GM12873 (cell line): ENCODE measurements around the gene CRTC3.

Experiments used
- TF ChIP-seq, protein P1 (sequence below): IDR thresholded peaks from 2 replicates; pipeline ENCODE4 v1.5.1; 2012; ENCODE audit warnings: low read depth, mild to moderate bottlenecking, moderate library complexity, low read length, control low read depth; ENCODE audit not compliant: insufficient read depth; ENCODE audit errors: missing control alignments

Gene CRTC3

DNA sequence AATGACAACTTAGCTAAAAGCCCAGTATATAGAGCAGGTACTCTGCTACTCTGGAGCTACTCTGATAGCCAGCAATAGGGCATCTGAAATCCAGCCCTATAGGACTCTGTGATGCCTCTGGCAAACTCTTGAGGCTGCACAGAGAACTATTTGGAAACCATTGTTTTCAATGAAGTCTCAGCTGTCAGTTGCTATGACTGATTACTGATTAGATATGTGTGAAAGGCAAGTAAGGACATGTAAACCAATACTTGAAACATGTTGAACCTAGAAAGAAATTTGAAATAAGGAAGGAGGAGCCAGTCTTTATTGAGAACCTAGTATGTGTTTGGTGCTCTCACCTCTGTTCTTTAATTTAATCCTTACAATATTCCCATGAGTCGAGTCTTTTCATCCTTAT lies 40.2 kb upstream of the CRTC3 start:
- TF ChIP-seq, protein P1, sequence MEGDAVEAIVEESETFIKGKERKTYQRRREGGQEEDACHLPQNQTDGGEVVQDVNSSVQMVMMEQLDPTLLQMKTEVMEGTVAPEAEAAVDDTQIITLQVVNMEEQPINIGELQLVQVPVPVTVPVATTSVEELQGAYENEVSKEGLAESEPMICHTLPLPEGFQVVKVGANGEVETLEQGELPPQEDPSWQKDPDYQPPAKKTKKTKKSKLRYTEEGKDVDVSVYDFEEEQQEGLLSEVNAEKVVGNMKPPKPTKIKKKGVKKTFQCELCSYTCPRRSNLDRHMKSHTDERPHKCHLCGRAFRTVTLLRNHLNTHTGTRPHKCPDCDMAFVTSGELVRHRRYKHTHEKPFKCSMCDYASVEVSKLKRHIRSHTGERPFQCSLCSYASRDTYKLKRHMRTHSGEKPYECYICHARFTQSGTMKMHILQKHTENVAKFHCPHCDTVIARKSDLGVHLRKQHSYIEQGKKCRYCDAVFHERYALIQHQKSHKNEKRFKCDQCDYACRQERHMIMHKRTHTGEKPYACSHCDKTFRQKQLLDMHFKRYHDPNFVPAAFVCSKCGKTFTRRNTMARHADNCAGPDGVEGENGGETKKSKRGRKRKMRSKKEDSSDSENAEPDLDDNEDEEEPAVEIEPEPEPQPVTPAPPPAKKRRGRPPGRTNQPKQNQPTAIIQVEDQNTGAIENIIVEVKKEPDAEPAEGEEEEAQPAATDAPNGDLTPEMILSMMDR: no peak

DNA sequence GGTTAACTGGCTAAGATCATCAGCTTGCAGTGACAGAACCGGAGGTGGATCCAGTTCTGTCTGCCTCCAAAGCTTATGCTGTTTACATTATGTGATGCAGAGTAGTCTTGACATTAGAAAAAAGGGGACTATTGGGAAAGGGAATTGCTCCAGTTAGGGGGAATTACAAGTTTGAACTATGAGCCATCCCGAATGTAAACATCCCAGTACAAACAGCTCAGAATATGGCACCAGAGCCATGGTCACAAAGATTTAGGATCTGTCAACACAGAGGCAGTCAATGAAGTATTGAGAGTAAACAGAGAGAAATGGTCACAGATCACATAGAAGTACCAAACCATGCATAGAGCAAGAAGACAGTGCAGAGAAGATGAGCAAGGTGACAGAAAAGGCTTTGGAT lies 39.8 kb upstream of the CRTC3 start:
- TF ChIP-seq, protein P1: no peak

GRCh38 chr15:90493647-90494046 lies 36.1 kb upstream of the CRTC3 start:
- TF ChIP-seq, protein P1: no peak

- TF ChIP-seq, protein P1: no peak
These were observed 34.7 kb upstream of the CRTC3 start for GRCh38 chr15:90495067-90495466.

DNA sequence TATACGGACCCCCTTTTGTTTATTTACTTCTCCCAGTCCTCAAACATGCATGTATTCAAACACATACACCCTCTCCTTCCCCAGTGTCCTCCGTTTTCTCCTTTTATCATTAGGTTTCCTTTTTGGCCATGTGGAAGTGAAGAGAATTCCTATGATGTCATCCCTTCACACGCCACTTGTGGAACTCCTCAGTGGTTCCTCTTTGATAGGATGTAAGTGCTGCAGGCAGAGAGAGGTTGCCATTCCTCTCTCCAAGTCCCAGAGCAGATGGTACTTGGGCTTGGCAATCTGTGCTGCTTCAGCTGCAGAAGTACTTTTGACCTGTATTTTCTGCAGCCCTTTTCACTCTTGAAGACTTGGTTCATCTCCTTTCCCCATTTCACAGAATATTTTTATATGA lies 32.9 kb upstream of the CRTC3 start:
- TF ChIP-seq, protein P1: no peak

DNA sequence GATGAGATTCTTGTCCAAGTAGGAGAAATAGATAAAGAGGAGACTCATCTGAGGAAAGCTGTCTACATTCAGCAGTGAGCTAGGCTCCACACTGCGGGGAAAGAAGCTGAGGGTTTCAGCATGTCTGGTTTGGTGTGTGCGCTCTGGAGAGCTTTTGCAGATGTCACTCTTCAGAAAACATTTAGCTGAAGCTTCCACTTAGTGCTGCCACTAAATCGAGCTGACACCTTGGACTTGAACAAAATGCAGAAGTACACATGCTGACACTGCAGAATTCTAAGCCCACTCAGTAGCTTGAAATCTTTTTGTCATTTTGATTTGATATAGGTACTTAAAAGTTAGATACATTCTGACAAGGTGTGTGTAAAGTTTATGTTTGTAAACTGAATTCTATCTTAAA lies 32.3 kb upstream of the CRTC3 start:
- TF ChIP-seq, protein P1: no peak

DNA sequence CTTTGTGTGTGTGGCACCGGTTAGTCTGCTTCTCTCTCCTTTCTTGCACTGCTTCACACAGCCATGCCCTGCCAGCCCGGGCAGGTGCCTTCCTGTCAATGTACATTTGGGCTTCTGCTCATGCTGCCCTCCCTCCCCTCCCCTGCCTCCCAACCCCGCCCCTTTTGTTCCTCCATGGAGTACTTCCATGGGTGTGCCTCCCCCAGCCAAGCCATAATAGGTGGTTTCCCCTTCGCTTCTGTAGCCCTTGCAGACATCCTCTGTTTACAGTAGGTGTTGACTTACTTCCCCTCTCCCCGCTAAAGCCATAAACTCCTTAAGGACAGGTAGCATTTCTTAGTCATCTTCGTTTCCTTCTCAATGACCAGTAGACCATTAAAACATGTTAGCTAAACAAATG lies 31.8 kb upstream of the CRTC3 start:
- TF ChIP-seq, protein P1: no peak
